ENCODE results near the gene INO80B.
A peak's percentile ranks its signal among the peaks of the same experiment; 100 is the strongest.
"Not testable (repeated sequence)": the region's sequence is repeated elsewhere in the genome, so short reads cannot be mapped to it uniquely, and the experiment has no call there.

The INO80B gene

GRCh38 chr2:74450570-74451190 lies 4.2 kb upstream of the INO80B start:
- H2AFZ ChIP-seq (ENCODE audit: low read length, unreplicated experiment), result no peak overlapping the region
- no peaks in the 10 kb centered on the region for H3K27me3 ChIP-seq (ENCODE audit: insufficient read depth, low read length)
- no peak overlapping the region for H3K27ac ChIP-seq (ENCODE audit: low read depth, low read length)
- H3K79me2 ChIP-seq (ENCODE audit: control insufficient read depth, insufficient read depth, low read length, unreplicated experiment), result peaks cover under 1% of the 10 kb centered on the region
- peaks cover 7% of the 10 kb centered on the region for H3K4me1 ChIP-seq (ENCODE audit: control insufficient read depth, insufficient read depth, low read length, unreplicated experiment)
- H3K36me3 ChIP-seq (ENCODE audit: insufficient read depth, low read length), result no peaks in the 10 kb centered on the region
- H3K4me3 ChIP-seq (ENCODE audit: low read depth, low read length), result no peak overlapping the region

GRCh38 chr2:74457129-74457548 lies 2.3 kb downstream of the INO80B start:
- peak overlapping the region; percentile 91 for H3K4me3 ChIP-seq (ENCODE audit: low read depth, low read length)
- no peaks in the 10 kb centered on the region for H3K36me3 ChIP-seq (ENCODE audit: insufficient read depth, low read length)
- no peaks in the 10 kb centered on the region for H3K27me3 ChIP-seq (ENCODE audit: insufficient read depth, low read length)
- peak overlapping the region; percentile 80 for H2AFZ ChIP-seq (ENCODE audit: low read length, unreplicated experiment)
- H3K79me2 ChIP-seq (ENCODE audit: control insufficient read depth, insufficient read depth, low read length, unreplicated experiment), result peaks cover 15% of the 10 kb centered on the region
- H3K4me1 ChIP-seq (ENCODE audit: control insufficient read depth, insufficient read depth, low read length, unreplicated experiment), result peaks cover 20% of the 10 kb centered on the region
- no peak overlapping the region for H3K27ac ChIP-seq (ENCODE audit: low read depth, low read length)

- Histone ChIP-seq H3K4me1 (ENCODE audit: control insufficient read depth, insufficient read depth, low read length, unreplicated experiment) (peaks cover 20% of the 10 kb centered on the region), H3K36me3 (ENCODE audit: insufficient read depth, low read length) (no peaks in the 10 kb centered on the region), H2AFZ (ENCODE audit: low read length, unreplicated experiment) (peak overlapping the region; percentile 84), H3K27me3 (ENCODE audit: insufficient read depth, low read length) (no peaks in the 10 kb centered on the region), H3K4me3 (ENCODE audit: low read depth, low read length) (peak overlapping the region; percentile 91), H3K79me2 (ENCODE audit: control insufficient read depth, insufficient read depth, low read length, unreplicated experiment) (peaks cover 17% of the 10 kb centered on the region), H3K27ac (ENCODE audit: low read depth, low read length) (peak overlapping the region; percentile 83)
Measured at GRCh38 chr2:74457549-74458131, 2.8 kb downstream of the INO80B start.

GRCh38 chr2:74458132-74458937 lies 3.4 kb downstream of the INO80B start, which contains the start of gene WBP1:
Gene WBP1, plus strand, starts transcription at chr2:74458438. Its CDS starts 165 bp downstream, at chr2:74458603.
- Histone ChIP-seq H3K27me3 (ENCODE audit: insufficient read depth, low read length) (no peaks in the 10 kb centered on the region), H3K36me3 (ENCODE audit: insufficient read depth, low read length) (no peaks in the 10 kb centered on the region), H3K79me2 (ENCODE audit: control insufficient read depth, insufficient read depth, low read length, unreplicated experiment) (peaks cover 17% of the 10 kb centered on the region), H2AFZ (ENCODE audit: low read length, unreplicated experiment) (peak within 1 kb of the TSS; percentile 84), H3K4me1 (ENCODE audit: control insufficient read depth, insufficient read depth, low read length, unreplicated experiment) (peaks cover 20% of the 10 kb centered on the region), H3K4me3 (ENCODE audit: low read depth, low read length) (peak within 1 kb of the TSS; percentile 91), H3K27ac (ENCODE audit: low read depth, low read length) (peak within 1 kb of the TSS; percentile 83)

GRCh38 chr2:74458938-74459363 lies 4.1 kb downstream of the INO80B start:
- H3K4me1 ChIP-seq (ENCODE audit: control insufficient read depth, insufficient read depth, low read length, unreplicated experiment), result peaks cover 20% of the 10 kb centered on the region
- H3K4me3 ChIP-seq (ENCODE audit: low read depth, low read length), result peak overlapping the region; percentile 91
- peaks cover 17% of the 10 kb centered on the region for H3K79me2 ChIP-seq (ENCODE audit: control insufficient read depth, insufficient read depth, low read length, unreplicated experiment)
- H2AFZ ChIP-seq (ENCODE audit: low read length, unreplicated experiment), result no peak overlapping the region
- no peaks in the 10 kb centered on the region for H3K27me3 ChIP-seq (ENCODE audit: insufficient read depth, low read length)
- peak overlapping the region; percentile 17; the same call in 1 of the 2 replicates for H3K27ac ChIP-seq (ENCODE audit: low read depth, low read length)
- no peaks in the 10 kb centered on the region for H3K36me3 ChIP-seq (ENCODE audit: insufficient read depth, low read length)

- not testable (repeated sequence) for H2AFZ ChIP-seq (ENCODE audit: low read length, unreplicated experiment); H3K27me3 ChIP-seq (ENCODE audit: insufficient read depth, low read length); H3K36me3 ChIP-seq (ENCODE audit: insufficient read depth, low read length); H3K27ac ChIP-seq (ENCODE audit: low read depth, low read length)
- Histone ChIP-seq H3K4me1 (ENCODE audit: control insufficient read depth, insufficient read depth, low read length, unreplicated experiment) (peaks cover 17% of the 10 kb centered on the region), H3K79me2 (ENCODE audit: control insufficient read depth, insufficient read depth, low read length, unreplicated experiment) (peaks cover 24% of the 10 kb centered on the region), H3K4me3 (ENCODE audit: low read depth, low read length) (peak overlapping the region; percentile 91)
Measured at GRCh38 chr2:74459503-74460118, 4.7 kb downstream of the INO80B start.

GRCh38 chr2:74460187-74460586 lies 5.3 kb downstream of the INO80B start:
- not testable (repeated sequence) for H2AFZ ChIP-seq (ENCODE audit: low read length, unreplicated experiment); H3K4me3 ChIP-seq (ENCODE audit: low read depth, low read length); H3K27ac ChIP-seq (ENCODE audit: low read depth, low read length); H3K27me3 ChIP-seq (ENCODE audit: insufficient read depth, low read length); H3K36me3 ChIP-seq (ENCODE audit: insufficient read depth, low read length)
- H3K79me2 ChIP-seq (ENCODE audit: control insufficient read depth, insufficient read depth, low read length, unreplicated experiment), result peaks cover 29% of the 10 kb centered on the region
- H3K4me1 ChIP-seq (ENCODE audit: control insufficient read depth, insufficient read depth, low read length, unreplicated experiment), result peaks cover 17% of the 10 kb centered on the region

GRCh38 chr2:74461187-74462053 lies 6.5 kb downstream of the INO80B start:
- no peaks in the 10 kb centered on the region for H3K27me3 ChIP-seq (ENCODE audit: insufficient read depth, low read length)
- H2AFZ ChIP-seq (ENCODE audit: low read length, unreplicated experiment), result no peak overlapping the region
- H3K27ac ChIP-seq (ENCODE audit: low read depth, low read length), result no peak overlapping the region
- H3K4me1 ChIP-seq (ENCODE audit: control insufficient read depth, insufficient read depth, low read length, unreplicated experiment), result peaks cover 5% of the 10 kb centered on the region
- H3K79me2 ChIP-seq (ENCODE audit: control insufficient read depth, insufficient read depth, low read length, unreplicated experiment), result peaks cover 26% of the 10 kb centered on the region
- H3K36me3 ChIP-seq (ENCODE audit: insufficient read depth, low read length), result no peaks in the 10 kb centered on the region
- no peak overlapping the region for H3K4me3 ChIP-seq (ENCODE audit: low read depth, low read length)

- Histone ChIP-seq H3K4me1 (ENCODE audit: control insufficient read depth, insufficient read depth, low read length, unreplicated experiment) (no peaks in the 10 kb centered on the region), H3K36me3 (ENCODE audit: insufficient read depth, low read length) (no peaks in the 10 kb centered on the region), H2AFZ (ENCODE audit: low read length, unreplicated experiment) (no peak overlapping the region), H3K79me2 (ENCODE audit: control insufficient read depth, insufficient read depth, low read length, unreplicated experiment) (peaks cover 26% of the 10 kb centered on the region), H3K4me3 (ENCODE audit: low read depth, low read length) (no peak overlapping the region), H3K27me3 (ENCODE audit: insufficient read depth, low read length) (no peaks in the 10 kb centered on the region), H3K27ac (ENCODE audit: low read depth, low read length) (no peak overlapping the region)
Measured at GRCh38 chr2:74462054-74462785, 7.3 kb downstream of the INO80B start.

All from ACC112 (cell line).